Measurements from ENCODE around the gene IQSEC1.

DNA sequence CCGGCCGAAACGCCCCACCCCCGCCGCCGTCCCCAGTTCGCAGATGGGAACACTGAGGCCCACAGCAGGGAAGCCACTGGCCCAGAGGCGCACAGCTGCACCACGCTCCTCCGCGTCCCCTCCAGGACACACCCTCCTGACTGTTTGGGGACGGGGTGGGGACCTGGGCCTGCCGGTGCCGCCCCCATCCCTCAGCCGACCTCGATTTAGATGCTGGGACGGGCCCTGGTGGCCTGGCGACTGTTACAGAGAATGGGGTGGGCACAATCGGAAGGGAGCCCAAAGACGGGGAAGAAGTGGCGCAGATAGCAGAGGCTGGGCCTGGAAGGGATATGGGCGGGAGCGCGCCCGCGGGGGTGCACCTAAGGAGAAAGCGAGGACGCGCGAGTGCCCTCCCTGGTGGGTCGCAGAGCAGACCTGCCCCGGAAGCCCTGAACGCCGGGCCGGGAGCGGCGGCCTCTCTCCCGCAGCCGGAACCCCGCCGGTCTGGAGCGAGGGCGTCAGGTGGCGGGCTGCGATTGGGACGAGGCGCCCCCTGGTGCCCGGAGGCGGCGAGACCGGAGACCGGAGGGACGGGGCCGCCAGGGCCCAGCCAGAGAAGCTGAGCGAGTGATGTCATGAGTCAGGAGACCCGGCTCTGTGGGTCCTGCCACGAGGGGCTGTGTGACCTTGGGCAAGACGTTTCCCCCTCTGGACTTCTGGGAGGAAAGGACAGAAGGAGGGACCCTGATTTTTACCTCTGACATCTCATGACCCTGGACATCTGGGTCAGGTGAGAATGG is 78.4 kb downstream of the IQSEC1 start:
- peak; percentile 52 for TF ChIP-seq CTCF (IDR thresholded peaks at IDR 0.05; ENCODE audit: insufficient read depth, low read depth, low read length)
- TF ChIP-seq EZH2 (IDR thresholded peaks at IDR 0.05; ENCODE audit: insufficient read depth, low read length) = peak; percentile 60
